ENCODE data around the gene ZNF681.
"Not testable (repeated sequence)": the region's sequence is repeated elsewhere in the genome, so short reads cannot be mapped to it uniquely, and the experiment has no call there.

The ZNF681 gene

GRCh38 chr19:23758187-23759074, at the start of gene ZNF681:
Gene ZNF681 (minus strand): TSS chr19:23758891. CDS start chr19:23758749, 142 bp downstream.
- DNase-seq = peak; percentile 87

GRCh38 chr19:23804676-23805075, 46.0 kb upstream of the ZNF681 start:
- no peak for DNase-seq

- DNase-seq = no peak
Measured at GRCh38 chr19:23802290-23802689, 43.6 kb upstream of the ZNF681 start.

- no peak for DNase-seq
Measured at GRCh38 chr19:23801803-23802202, 43.1 kb upstream of the ZNF681 start.

- no peak for DNase-seq
Measured at GRCh38 chr19:23800868-23801267, 42.2 kb upstream of the ZNF681 start.

GRCh38 chr19:23800271-23800670, 41.6 kb upstream of the ZNF681 start:
- no peak for DNase-seq

- DNase-seq = no peak
Measured at GRCh38 chr19:23799321-23799720, 40.6 kb upstream of the ZNF681 start.

GRCh38 chr19:23795462-23795861, 36.8 kb upstream of the ZNF681 start:
- DNase-seq = no peak

- DNase-seq = no peak
Measured at GRCh38 chr19:23792784-23793183, 34.1 kb upstream of the ZNF681 start.

GRCh38 chr19:23790641-23791488, 32.2 kb upstream of the ZNF681 start:
- DNase-seq = no peak

GRCh38 chr19:23789246-23789645, 30.6 kb upstream of the ZNF681 start:
- DNase-seq = no peak

- DNase-seq = no peak
Measured at GRCh38 chr19:23788411-23788810, 29.7 kb upstream of the ZNF681 start.

- DNase-seq = no peak
Measured at GRCh38 chr19:23787106-23787505, 28.4 kb upstream of the ZNF681 start.

GRCh38 chr19:23785982-23786381, 27.3 kb upstream of the ZNF681 start:
- DNase-seq = no peak

GRCh38 chr19:23784274-23784673, 25.6 kb upstream of the ZNF681 start:
- DNase-seq = no peak

GRCh38 chr19:23783636-23784035, 24.9 kb upstream of the ZNF681 start:
- DNase-seq = no peak

- no peak for DNase-seq
Measured at GRCh38 chr19:23779645-23780044, 21.0 kb upstream of the ZNF681 start.

- DNase-seq = no peak
Measured at GRCh38 chr19:23778566-23778965, 19.9 kb upstream of the ZNF681 start.

- not testable (repeated sequence) for DNase-seq
Measured at GRCh38 chr19:23778036-23778435, 19.3 kb upstream of the ZNF681 start.

GRCh38 chr19:23777216-23777615, 18.5 kb upstream of the ZNF681 start:
- DNase-seq = no peak

- DNase-seq = no peak
Measured at GRCh38 chr19:23776507-23777205, 18.0 kb upstream of the ZNF681 start.

GRCh38 chr19:23774524-23774971, 15.9 kb upstream of the ZNF681 start:
- no peak for DNase-seq

GRCh38 chr19:23774106-23774505, 15.4 kb upstream of the ZNF681 start:
- DNase-seq = no peak

All from KG1 (cell line).